CD4-positive, alpha-beta memory T cell (primary cell): ENCODE measurements around the gene RNF186. TPM values are rescaled to one million over a fixed set of nuclear protein-coding genes. Genes with fewer than 3 reads are reported as not detected.
"Not testable (repeated sequence)": the region's sequence is repeated elsewhere in the genome, so short reads cannot be mapped to it uniquely, and the experiment has no call there.

ENCODE experiments used
- CTCF ChIA-PET: fragments of 350-600 bp; sonication (Branson Sonifier 250); formaldehyde crosslinking; loops from one replicate; lab custom pipeline; 2021; ENCODE audit warnings: inconsistent platforms; ENCODE audit not compliant: partially characterized antibody; lab: Charles Lee
- POLR2A ChIA-PET: fragments of 350-600 bp; sonication (Branson Sonifier 250); formaldehyde crosslinking; loops from one replicate; lab custom pipeline; 2021; ENCODE audit not compliant: partially characterized antibody; lab: Charles Lee
- DNase-seq, 5 donors: peaks; one replicate each; pipeline versions ENCODE4 v3.0.0 to v3.0.0-alpha.2; 2020 to 2022; ENCODE audit warnings: mixed read lengths in 1 of 5
- H3K27ac ChIP-seq: one replicate; pipeline ENCODE4 v1.7.0; 2013; ENCODE audit warnings: low read depth, low read length
- H3K27me3 ChIP-seq: 2 replicates; pipeline ENCODE4 v1.7.0; 2013; ENCODE audit warnings: mild to moderate bottlenecking, low read length, moderate library complexity; ENCODE audit not compliant: insufficient read depth
- H3K36me3 ChIP-seq: 2 replicates; pipeline ENCODE4 v1.7.0; 2013; ENCODE audit warnings: mild to moderate bottlenecking, low read length, moderate library complexity; ENCODE audit not compliant: insufficient read depth
- H3K4me1 ChIP-seq: 2 replicates; pipeline ENCODE4 v1.7.0; 2013; ENCODE audit warnings: mild to moderate bottlenecking, low read length, moderate library complexity; ENCODE audit not compliant: insufficient read depth
- H3K4me3 ChIP-seq, 2 donors: one replicate each; pipeline ENCODE4 v1.7.0; 2013; ENCODE audit warnings: low read length in 2 of 2, mild to moderate bottlenecking in 1 of 2
- H3K9me3 ChIP-seq, 2 donors: one replicate each; pipeline ENCODE4 v1.7.0; 2013; ENCODE audit warnings: low read length in 2 of 2, control low read depth in 1 of 2; ENCODE audit not compliant: control insufficient read depth in 1 of 2
- H3K27ac Mint-ChIP-seq, 7 donors: one replicate each; pipeline ENCODE4 v1.8.0; 2020 to 2021; ENCODE audit warnings: mixed read lengths in 7 of 7, mild to moderate bottlenecking in 6 of 7, inconsistent platforms in 3 of 7, moderate library complexity in 3 of 7
- H3K27me3 Mint-ChIP-seq, 2 donors: one replicate each; pipeline ENCODE4 v1.8.0; 2020 to 2021; ENCODE audit warnings: mixed read lengths in 2 of 2
- H3K36me3 Mint-ChIP-seq, 2 donors: one replicate each; pipeline ENCODE4 v1.8.0; 2020 to 2021; ENCODE audit warnings: mixed read lengths in 2 of 2, inconsistent platforms in 1 of 2, mild to moderate bottlenecking in 1 of 2
- H3K4me1 Mint-ChIP-seq, 4 donors: one replicate each; pipeline ENCODE4 v1.8.0; 2020 to 2021; ENCODE audit warnings: mixed read lengths in 4 of 4, mild to moderate bottlenecking in 1 of 4
- H3K4me3 Mint-ChIP-seq, 8 donors: one replicate each; pipeline ENCODE4 v1.8.0; 2020 to 2021; ENCODE audit warnings: mixed read lengths in 8 of 8, mild to moderate bottlenecking in 7 of 8, moderate library complexity in 6 of 8, inconsistent platforms in 3 of 8
- H3K9me3 Mint-ChIP-seq, 8 donors: one replicate each; pipeline ENCODE4 v1.8.0; 2020 to 2021; ENCODE audit warnings: mixed read lengths in 8 of 8, mild to moderate bottlenecking in 5 of 8, inconsistent platforms in 3 of 8, moderate library complexity in 1 of 8
- intact Hi-C: fragments of 100-400 bp; cut with micrococcal nuclease; formaldehyde crosslinking; loops from one replicate; pipeline ENCODE4 v1.15.1; 2023
- polyA plus RNA-seq, 2 donors: library from polyadenylated mRNA; unstranded; fragments of 300-500 nt; fragmentation: Illumina TruSeq; gene quantifications; one replicate each; pipeline ENCODE4 v1.2.3, GENCODE V29; 2021
- total RNA-seq, 2 experiments: library from RNA; stranded (reverse); gene quantifications; one replicate each; pipeline ENCODE4 v1.2.3, GENCODE V29; 2021

The RNF186 gene
- total and polyA plus RNA-seq, 4 experiments from 2014 or later, result not detected

DNA sequence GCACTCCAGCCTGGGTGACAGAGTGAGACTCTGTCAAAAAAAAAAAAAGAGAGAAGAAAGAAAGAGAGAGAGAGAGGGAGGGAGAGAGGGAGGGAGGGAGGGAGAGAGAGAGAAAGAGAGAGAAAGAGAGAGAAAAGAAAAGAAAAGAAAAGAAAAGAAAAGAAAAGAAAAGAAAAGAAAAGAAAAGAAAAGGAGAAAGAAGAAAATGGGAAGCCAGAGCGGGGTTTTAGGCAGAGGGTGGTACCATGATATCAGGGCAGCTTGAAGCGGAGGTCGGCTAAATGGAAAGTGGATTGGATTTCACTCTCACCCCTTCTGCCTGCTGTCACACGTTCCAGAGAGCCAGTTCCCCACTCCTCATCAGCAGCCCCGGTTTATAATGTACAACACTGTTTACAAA lies 17.3 kb downstream of the RNF186 start:
- Histone ChIP-seq H3K27ac (no peak overlapping the region), H3K4me3 (no peak overlapping the region), H3K4me1 (peaks cover 43% of the 10 kb centered on the region), H3K36me3 (no peaks in the 10 kb centered on the region), H3K9me3 (no peaks in the 10 kb centered on the region), H3K27me3 (no peaks in the 10 kb centered on the region)
- ChIA-PET CTCF (interaction anchor here (0.8 to 1.1 kb wide), 2 partner anchors 14 to 84 kb away, joined by 3 read pairs; partner anchors contain the start of gene OTUD3), POLR2A (no interaction called here)
- Mint-ChIP-seq H3K27me3 (no peaks in the 10 kb centered on the region), H3K27ac (peak overlapping the region in 6 of 7 donors; percentile 61 to 95 (median 90)), H3K4me3 (peak overlapping the region in 7 of 8 donors; percentile 18 to 67 (median 55)), H3K4me1 (peaks cover 27 to 59% (median 43%) of the 10 kb centered on the region in 4 donors), H3K9me3 (peaks cover 0 to 2% (median 0%) of the 10 kb centered on the region in 8 donors), H3K36me3 (peaks cover 18 to 24% of the 10 kb centered on the region in 2 donors)
- no peak for DNase-seq
- intact Hi-C loops, result no loop called here

DNA sequence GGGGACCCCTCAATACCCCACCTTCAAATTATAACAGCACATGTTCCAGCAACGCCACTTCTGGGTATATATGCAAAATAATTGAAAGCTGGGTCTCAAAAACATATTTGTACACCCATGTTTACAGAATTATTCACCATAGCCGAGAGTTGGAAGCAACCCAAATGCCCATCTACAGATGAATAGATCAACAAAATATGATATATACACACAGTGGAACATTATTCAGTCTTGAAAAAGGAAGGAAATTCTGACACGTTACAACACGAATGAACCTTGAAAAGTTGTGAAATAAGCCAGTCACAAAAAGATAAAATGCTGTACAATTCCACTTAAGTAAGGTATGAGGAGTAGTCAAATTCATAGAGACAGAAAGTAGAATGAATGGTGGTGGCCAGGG lies 20.5 kb downstream of the RNF186 start:
- Histone ChIP-seq H3K4me3 (no peak overlapping the region), H3K4me1 (peaks cover 44% of the 10 kb centered on the region), H3K9me3 (no peaks in the 10 kb centered on the region), H3K27me3 (no peaks in the 10 kb centered on the region), H3K27ac (no peak overlapping the region), H3K36me3 (no peaks in the 10 kb centered on the region)
- H3K4me1 Mint-ChIP-seq, result peaks cover 35 to 70% (median 48%) of the 10 kb centered on the region in 4 donors
- ChIA-PET POLR2A (no interaction called here), CTCF (no interaction called here)
- no peaks in the 10 kb centered on the region for H3K27me3 Mint-ChIP-seq
- intact Hi-C loops, result no loop called here
- no peak for DNase-seq
- no peak overlapping the region for H3K4me3 Mint-ChIP-seq
- peak overlapping the region in 2 of 7 donors; percentile 70 to 84 for H3K27ac Mint-ChIP-seq
- peaks cover 32 to 40% of the 10 kb centered on the region in 2 donors for H3K36me3 Mint-ChIP-seq
- H3K9me3 Mint-ChIP-seq, result peaks cover 0 to 2% (median 0%) of the 10 kb centered on the region in 8 donors

DNA sequence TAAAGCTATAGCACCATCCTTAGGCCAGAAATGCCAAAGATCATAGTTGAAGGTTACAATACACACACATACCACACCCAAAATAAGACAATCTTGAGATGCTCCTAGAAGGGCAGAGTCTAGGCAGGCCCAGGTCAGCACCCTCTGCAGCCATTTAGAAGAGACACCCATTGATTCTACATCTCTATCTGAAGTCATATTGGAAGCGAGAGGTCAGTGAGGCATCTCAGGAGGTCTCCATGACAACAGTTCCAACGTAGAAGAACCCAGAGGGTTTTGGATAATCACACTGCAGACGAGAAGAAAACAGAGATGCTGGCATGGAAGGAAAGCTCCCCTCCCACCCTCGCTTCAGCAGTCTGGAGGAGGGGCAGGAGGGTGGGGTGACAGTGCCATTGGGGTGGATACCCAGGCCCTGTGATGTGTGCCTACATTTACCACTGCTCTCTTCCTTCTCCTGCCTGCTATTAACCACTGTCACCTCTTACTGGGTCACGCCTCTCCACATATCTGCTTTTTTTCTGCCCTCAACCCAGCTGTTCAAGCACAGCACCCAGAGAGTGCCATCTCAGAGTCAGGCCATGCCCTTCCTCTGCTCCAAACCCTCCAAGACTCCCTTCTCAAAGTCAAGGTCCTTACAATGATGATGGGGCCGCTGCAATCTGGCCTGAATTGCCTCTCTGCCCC lies 21.6 kb downstream of the RNF186 start:
- peaks cover 0 to 2% (median 0%) of the 10 kb centered on the region in 8 donors for H3K9me3 Mint-ChIP-seq
- peak overlapping the region; percentile 2 to 88 (median 60) for H3K27ac Mint-ChIP-seq
- intact Hi-C loops, result no loop called here
- no peak overlapping the region for H3K27ac ChIP-seq
- H3K4me3 ChIP-seq, result no peak overlapping the region
- POLR2A ChIA-PET, result no interaction called here
- no peaks in the 10 kb centered on the region for H3K27me3 Mint-ChIP-seq
- H3K36me3 Mint-ChIP-seq, result peaks cover 32 to 39% of the 10 kb centered on the region in 2 donors
- DNase-seq, result peak in 4 of 5 donors; percentile 8 to 24 (median 14)
- no peaks in the 10 kb centered on the region for H3K27me3 ChIP-seq
- no peaks in the 10 kb centered on the region for H3K9me3 ChIP-seq
- CTCF ChIA-PET, result interaction anchor here (1.0 kb wide), 1 partner anchor 13 kb away, joined by 3 read pairs; no protein-coding TSS in a partner anchor
- no peaks in the 10 kb centered on the region for H3K36me3 ChIP-seq
- peaks cover 35% of the 10 kb centered on the region for H3K4me1 ChIP-seq
- H3K4me1 Mint-ChIP-seq, result peaks cover 31 to 61% (median 40%) of the 10 kb centered on the region in 4 donors
- H3K4me3 Mint-ChIP-seq, result peak overlapping the region in 3 of 8 donors; percentile 1 to 36 (median 36)

DNA sequence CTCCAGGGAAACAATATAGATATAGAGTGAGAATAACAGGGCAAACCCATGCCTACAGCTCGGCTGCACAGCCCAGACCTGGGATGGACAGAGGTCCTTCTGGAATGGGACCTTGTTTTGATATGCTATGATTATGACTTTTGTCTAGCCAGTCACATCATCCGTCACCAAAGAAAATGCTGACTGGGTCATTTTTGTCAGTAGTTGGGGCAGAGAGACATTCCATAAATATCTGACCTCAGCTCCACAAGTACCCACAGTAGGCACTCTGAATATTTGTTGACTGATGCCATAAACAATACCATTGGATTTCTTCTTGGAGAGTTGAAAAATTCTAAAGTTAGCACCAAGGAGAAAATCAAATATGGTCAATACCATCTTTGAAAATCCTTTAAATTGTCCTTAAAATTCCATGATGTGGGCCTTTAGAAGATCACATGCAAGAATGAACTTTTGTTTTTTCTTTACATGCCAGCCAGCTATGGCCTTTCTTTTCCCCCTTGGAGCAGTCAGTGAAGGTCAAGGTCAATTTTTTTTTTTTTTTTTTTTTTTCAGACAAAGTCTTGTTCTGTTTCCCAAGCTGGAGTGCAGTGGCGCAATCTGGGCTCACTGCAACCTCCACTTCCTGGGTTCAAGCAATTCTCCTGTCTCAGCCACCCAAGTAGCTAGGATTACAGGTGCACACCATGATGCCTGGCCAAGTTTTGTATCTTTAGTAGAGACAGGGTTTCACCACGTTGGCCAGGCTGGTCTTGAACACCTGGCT lies 22.7 kb downstream of the RNF186 start:
- Histone ChIP-seq H3K4me3 (no peak overlapping the region), H3K36me3 (no peaks in the 10 kb centered on the region), H3K9me3 (no peaks in the 10 kb centered on the region), H3K27ac (no peak overlapping the region), H3K4me1 (peaks cover 29% of the 10 kb centered on the region), H3K27me3 (no peaks in the 10 kb centered on the region)
- Mint-ChIP-seq H3K4me1 (peaks cover 31 to 55% (median 39%) of the 10 kb centered on the region in 4 donors), H3K27ac (peak overlapping the region in 1 of 7 donors; percentile 25), H3K9me3 (peaks cover 0 to 2% (median 0%) of the 10 kb centered on the region in 8 donors), H3K36me3 (peaks cover 35 to 38% of the 10 kb centered on the region in 2 donors), H3K4me3 (no peak overlapping the region), H3K27me3 (no peaks in the 10 kb centered on the region)
- DNase-seq, result no peak
- ChIA-PET POLR2A (no interaction called here), CTCF (interaction anchor here (0.7 to 1.0 kb wide), 2 partner anchors 14 to 94 kb away, joined by 3 to 5 read pairs; no protein-coding TSS in a partner anchor)
- intact Hi-C loops, result no loop called here

DNA sequence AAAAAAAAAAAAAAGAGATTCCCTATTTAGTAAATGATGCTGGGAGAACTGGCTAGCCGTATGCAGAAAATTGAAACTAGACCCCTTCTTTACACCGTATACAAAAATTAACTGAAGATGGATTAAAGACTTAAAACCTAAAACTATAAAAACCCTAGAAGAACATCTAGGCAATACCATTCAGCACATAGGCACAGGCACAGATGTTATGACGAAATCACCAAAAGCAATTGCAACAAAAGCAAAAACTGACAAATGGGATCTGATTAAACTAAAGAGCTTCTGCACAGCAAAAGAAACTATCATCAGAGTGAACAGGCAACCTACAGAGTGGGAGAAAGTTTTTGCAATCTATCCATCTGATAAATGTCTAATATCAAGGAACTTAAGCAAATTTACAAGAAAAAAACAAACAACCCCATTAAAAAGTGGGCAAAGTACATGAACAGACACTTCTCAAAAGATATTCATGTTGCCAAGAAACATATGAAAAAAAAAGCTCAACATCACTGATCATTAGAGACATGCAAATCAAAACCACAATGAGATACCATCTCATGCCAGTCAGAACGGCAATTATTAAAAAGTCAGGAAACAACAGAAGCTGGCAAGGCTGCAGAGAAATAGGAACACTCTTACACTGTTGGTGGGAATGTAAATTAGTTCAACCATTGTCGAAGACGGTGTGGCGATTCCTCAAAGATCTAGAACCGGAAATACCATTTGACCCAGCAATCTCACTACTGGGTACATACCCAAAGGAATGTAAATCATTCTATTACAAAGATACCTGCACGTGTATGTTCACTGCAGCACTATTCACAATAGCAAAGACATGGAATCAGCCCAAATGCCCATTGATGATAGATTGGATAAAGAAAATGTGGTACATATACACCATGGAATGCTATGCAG lies 24.8 kb downstream of the RNF186 start:
- peaks cover 29% of the 10 kb centered on the region for H3K4me1 ChIP-seq
- H3K27me3 ChIP-seq, H3K9me3 ChIP-seq, H3K9me3 Mint-ChIP-seq, H3K27me3 Mint-ChIP-seq, H3K27ac ChIP-seq, H3K4me3 ChIP-seq, intact Hi-C loops: not testable (repeated sequence)
- Mint-ChIP-seq H3K4me3 (peak overlapping the region in 7 of 8 donors; percentile 7 to 53 (median 36)), H3K36me3 (peaks cover 47 to 48% of the 10 kb centered on the region in 2 donors), H3K4me1 (peaks cover 29 to 50% (median 37%) of the 10 kb centered on the region in 4 donors), H3K27ac (peak overlapping the region in 6 of 7 donors; percentile 19 to 87 (median 63))
- H3K36me3 ChIP-seq, result peaks cover 10% of the 10 kb centered on the region
- ChIA-PET POLR2A (interaction anchor here (1.1 to 1.6 kb wide), 2 partner anchors 10 to 12 kb away, joined by 3 to 4 read pairs; no protein-coding TSS in a partner anchor), CTCF (interaction anchor here (0.7 kb wide), 1 partner anchor 29 kb away, joined by 3 read pairs; no protein-coding TSS in a partner anchor)
- peak in 4 of 5 donors; percentile 27 to 30 (median 28) for DNase-seq

DNA sequence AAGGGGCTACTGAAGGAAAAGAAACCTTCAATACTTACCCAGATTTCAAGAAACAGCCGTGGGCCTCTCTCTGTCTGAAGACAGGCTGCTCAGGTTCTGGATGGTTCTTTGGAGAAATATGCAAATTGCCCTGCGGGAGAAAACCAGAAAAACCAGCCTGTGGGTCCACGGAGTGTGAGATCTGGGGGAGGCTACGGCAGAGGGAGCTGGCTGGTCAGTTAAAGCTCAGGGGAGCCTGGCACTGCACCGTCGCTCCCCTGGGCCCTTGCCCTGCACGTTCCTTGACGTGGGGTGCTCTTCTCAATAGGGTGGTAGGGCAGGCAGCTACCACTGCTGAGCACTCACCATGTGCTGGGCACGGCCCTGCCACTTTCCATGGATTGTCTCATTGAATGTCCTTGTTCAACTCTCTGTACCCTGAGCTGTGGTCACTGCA lies 28.1 kb downstream of the RNF186 start:
- ChIA-PET CTCF (interaction anchor here (0.7 kb wide), 1 partner anchor 23 kb away, joined by 3 read pairs; no protein-coding TSS in a partner anchor), POLR2A (no interaction called here)
- Histone ChIP-seq H3K27ac (no peak overlapping the region), H3K4me3 (no peak overlapping the region), H3K27me3 (no peaks in the 10 kb centered on the region), H3K36me3 (peaks cover 14% of the 10 kb centered on the region), H3K9me3 (no peaks in the 10 kb centered on the region), H3K4me1 (peaks cover 12% of the 10 kb centered on the region)
- Mint-ChIP-seq H3K27me3 (no peaks in the 10 kb centered on the region), H3K9me3 (no peaks in the 10 kb centered on the region), H3K4me3 (no peak overlapping the region), H3K4me1 (peaks cover 13 to 24% (median 16%) of the 10 kb centered on the region in 4 donors), H3K27ac (no peak overlapping the region), H3K36me3 (peaks cover 46 to 57% of the 10 kb centered on the region in 2 donors)
- no peak for DNase-seq
- intact Hi-C loops, result no loop called here
